Brain pericyte (primary cell): ENCODE results near the gene GEMIN8.

Experiments used
- DNase-seq: peaks from one replicate; pipeline ENCODE4 v3.0.0-alpha.2; 2012; ENCODE audit warnings: low read depth, low spot score

Gene GEMIN8

DNA sequence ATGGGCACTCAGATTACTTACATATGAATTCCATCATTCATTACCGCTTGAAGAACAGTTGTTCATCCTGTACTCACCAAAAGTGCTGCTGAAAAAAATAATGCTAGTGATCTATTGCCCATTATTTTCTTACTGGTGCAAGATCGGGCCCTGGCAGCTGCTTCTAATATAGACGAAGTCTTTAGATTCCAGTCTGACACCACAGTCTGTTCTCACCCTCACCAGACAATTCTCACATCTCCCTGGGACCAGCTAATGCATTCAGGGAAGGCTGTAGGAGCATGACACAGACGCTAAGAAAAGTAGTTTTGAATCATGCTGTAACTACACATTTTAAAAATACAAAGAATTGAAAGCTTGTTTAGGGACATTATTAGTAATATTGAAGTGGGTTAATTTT, 13.8 kb downstream of the GEMIN8 start:
- DNase-seq, result no peak

DNA sequence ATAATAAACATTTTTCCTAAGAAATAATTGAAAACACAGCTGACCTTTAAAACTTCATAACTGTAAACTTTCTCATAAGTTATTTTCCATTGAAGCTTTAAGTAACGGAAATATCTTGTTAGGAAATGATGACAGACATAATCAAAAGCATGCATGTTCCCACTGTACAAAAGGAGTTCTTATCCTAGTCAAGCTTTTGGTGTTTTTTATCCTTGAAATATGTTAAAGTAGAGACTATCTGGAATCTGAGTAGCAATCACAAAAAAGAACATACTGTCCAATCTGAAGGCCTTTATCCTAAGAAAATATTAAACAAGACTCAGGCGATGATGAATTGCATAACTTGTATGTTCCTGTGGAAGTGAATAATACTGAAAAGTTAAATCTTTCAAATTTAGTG, 14.4 kb downstream of the GEMIN8 start:
- DNase-seq, result no peak

DNA sequence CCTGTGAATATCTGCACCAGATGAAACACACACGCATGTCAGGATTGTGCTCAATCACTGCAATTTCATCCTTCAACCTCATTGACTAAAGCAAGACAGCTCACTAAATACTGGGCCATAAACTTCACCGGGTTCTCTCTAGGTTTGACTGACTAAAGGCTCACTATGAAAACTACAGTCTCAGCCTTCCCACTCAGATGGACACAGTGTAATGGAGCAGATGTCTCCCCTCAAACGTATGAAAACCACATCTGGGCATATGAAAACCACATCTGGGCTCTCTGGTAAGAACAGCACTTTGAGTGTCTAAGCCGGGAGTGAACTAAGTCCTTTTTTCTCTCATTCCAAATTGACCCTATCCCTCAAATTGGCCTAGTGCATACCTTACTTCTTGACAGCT, 15.2 kb downstream of the GEMIN8 start:
- DNase-seq, result no peak

DNA sequence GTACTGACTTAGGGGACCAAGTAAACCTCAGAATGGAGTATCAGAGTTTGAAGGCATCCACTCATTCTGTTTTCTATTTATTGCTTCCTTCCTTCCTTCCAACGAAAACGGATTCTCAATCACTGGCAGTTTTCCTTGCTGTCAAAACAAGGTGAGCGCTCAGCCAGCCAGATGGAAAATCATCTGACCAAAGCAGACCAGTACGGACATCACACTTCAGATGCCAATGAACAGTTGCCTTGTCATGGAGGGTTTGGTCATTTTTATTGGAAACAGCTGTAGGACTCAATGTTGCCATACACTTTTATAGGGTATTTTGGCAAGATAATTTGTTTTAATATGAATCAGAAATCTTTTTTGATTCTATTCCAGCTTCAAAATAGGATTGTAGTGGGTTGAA, 16.6 kb downstream of the GEMIN8 start:
- no peak for DNase-seq

DNA sequence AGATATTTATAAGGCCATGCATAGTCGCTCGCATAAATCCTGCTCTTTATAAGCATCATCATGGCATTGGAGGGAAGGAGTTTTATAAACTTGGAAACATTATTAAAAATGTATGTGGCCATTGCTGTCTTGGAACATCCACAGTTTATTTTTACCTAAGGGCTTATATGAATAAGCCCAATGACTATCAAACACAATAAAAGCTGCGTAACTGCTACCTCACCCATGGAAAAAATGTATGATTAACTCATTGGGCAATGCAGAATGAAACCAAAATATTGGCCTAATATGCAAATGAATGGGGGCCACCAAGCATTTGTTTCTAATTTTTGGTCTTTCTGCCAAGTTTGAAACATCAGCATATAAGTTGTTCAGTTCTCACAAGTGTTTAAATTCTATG, 19.1 kb downstream of the GEMIN8 start:
- no peak for DNase-seq

DNA sequence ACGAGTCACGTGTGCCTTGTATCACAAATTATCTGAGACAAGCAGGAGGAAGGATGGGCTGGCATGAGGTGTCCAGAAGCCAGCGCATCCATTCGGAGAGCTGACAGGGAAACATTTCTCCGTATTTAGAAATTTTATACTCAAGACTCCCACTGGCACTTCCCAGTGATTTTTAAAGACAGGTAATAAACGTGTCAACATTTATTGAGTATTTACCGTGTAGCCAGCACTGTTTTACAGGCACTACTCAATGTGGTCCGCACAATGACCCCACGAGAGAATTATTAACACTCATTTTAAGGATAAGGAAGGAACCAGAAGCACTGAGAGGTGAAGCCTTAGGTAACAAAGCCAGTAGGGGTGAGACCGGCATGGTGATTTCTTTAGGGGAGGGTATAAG, 23.2 kb downstream of the GEMIN8 start:
- DNase-seq, result no peak

DNA sequence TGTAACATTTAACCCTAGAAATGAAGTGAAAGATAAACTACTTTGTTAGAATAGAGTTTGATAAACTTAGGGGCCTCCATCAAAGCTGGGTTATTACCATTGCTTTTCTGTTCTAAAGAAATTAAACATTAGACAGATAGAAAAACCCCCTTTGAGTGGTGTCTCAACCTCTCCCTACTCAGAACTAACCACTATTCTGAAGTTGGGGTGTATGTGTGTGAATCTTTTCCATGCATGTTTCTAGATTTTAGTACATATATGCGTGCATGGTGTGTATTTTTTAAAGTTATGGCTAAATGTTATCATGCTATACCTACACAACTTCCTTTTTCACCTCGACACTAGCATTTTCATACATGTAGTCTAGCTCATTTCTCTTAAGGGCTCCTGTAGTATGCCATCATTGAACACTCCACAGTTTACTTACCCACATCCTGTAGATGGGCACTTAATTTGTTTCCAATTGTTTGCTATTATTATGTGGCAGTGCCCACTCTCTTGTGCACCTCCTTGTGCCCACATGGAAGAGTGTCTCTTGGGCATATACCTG, 25.7 kb downstream of the GEMIN8 start:
- DNase-seq, result no peak

DNA sequence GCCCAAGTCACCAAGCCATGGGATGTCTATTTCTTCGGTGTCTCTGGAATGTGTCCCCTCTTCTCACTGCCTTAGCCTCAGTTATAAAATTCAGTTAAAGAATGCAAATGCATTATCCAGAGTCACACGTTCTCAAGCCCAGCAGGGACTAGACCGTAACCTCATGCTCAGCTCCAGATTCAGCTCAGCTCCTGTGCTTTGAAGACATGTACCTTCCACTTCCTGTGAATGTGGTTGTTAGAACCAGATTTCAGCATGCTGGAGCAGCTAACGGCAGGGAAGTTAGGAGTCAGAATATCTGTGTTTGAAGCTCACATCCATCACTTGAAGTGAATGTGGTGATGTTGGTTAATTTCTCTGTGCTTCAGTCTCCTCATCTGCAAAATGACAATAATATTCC, 26.7 kb downstream of the GEMIN8 start:
- no peak for DNase-seq

DNA sequence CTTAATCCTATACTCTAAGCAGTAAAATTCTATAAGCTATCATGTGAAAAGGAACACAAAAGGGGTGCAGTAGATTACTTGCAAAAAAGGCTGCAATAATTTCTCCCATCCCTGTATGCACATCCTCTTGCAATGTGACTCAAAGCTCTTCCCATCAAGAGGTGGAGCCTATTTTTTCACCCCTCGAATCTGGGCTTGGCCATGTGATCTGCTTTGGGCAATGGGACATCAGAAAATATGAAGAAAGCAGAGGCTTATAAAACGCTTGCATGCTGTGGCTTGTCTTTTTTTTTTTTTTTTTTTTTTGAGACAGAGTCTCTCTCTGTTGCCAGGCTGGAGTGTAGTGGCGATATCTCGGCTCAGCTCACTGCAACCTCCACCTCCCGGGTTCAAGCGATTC, 33.0 kb downstream of the GEMIN8 start:
- no peak for DNase-seq

DNA sequence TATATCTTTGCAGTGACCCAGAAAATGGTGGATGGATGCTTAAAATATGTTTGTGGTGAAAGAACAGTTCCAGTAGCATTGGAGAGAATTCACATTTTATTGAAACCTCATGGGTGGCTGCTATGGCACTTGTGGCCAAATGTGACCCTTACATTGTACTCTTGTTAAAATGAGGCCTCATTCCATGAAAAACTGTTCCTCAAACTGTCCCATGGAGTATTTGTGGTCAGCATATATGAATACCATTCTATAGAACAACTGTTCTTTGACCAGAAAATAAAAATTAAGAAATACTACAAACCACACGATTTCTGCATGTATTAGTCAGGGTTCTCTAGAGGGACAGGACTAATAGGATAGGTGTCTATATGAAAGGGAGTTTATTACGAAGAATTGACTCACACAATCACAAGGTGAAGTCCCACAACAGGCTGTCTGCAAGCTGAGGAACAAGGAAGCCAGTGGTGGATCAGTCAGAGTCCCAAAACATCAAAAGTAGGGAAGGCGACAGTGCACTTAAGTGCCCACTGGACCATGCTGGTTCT, 35.1 kb downstream of the GEMIN8 start:
- DNase-seq, result no peak

DNA sequence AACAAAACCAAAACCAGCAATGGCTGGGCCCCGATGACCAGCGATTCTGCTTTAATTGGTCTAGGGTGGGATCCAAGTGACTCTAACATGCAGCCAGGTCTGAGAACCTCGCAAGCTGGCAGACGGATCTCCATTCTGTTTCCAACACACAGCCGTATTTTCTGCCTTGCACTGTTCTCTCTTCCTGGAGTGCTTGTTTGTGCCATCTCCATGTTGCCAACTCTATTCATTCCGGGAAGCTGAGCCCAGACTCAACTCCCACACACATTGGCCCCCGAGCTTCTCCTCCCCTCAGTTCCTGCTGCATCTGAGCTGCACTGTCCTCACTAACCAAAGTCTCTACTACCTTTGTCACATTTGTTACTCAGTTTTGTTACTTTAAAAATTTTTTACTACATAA, 35.6 kb downstream of the GEMIN8 start:
- no peak for DNase-seq

DNA sequence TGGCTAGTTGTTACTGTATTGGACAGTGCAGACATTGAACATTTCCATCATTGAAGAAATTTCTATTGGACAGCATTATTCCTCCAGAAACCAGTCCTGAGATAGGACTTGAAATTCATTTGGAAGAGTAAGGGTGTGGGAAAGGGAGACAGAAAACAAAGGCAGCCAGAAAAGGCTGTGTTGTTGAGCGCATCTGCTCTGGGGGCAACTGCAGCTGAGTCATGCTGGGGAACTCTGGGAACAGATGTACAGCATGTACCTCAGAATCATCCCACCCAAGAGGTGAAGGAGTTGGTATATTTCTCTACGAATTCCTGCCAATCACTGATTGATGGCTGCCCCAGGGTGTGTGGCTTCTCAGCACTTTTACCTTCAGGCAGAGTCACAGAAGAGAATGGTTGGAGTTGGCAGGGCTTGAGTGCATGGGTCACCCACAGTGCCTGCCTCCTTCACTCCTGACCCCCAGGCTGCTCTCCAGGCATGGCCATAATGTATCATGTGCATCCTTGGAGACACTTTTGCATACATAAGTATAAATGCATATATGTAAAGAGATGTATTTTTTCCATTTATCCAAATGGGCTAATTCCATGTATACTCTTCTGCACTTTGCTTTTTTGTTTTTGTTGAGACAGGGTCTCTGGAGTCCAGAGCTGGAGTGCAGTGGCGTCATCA, 39.4 kb downstream of the GEMIN8 start:
- DNase-seq, result no peak

DNA sequence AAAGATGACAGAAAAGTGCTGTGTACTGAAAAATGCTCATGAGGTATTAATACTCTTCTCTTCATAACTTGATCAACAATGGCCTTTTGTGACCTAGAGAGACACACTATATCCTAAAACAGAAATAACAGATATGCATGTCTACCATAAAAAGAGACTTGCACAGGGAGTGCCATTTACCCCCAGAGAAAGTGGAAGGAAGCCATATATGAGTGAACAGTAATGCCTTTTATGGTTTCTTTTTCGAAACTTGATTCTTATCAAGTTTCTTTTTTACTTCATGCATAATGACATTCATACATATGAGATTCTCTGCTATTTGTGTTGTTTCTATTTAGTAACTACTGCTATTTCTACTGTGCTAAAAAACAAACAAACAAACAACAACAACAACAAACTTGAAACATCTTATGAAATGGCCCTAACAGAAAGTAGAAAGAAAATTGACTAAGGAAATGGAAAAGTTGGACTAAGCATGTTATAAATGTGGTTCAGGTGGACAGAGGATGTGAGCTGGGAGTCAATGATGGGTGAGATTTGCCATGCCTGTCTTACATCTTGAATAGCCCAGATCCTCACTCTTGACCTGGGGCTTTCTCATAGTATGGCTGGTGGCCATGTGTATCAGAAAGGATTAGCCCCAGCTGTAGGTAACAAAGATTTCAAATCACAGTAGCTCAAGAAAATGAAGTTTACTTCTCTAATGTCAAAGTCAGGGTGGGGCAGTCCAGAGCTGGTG, 43.8 kb downstream of the GEMIN8 start:
- no peak for DNase-seq

DNA sequence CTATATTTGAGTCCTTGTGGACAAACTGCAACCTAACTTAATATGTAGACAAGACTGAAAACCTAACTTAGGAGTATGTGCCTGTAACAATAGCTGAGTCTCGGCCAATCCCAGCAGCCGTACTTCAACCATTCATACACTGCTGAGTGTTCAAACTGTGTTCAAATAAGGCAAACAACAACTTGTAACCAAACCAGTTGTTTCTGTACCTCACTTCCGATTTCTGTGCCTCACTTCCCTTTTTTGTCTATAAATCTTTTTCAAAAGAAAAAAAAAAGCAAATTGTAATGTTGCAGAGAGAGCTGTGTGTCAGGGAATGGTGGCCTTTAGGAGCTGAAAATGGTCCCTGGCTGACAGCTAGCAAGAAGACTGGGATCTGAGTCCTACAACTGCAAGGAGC, 46.0 kb downstream of the GEMIN8 start:
- no peak for DNase-seq

DNA sequence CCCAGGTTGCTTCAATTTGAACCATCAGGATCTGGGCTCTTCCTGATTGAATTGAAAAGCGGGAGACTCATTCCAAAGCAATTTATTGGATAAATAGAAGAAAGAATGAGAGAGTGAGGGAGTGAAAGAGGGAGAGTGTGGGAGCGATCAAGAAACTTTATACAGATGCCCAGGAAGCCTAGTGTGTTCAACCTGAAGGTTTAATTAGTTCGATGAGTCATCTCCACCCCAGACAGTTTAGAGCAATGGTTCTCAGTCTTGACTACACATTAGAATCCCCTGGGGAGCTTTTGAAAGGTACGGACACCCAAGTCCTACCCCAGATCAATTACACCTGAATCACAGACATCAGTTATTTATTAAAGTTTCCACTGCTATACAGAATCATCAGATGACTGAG, 61.5 kb downstream of the GEMIN8 start:
- no peak for DNase-seq

DNA sequence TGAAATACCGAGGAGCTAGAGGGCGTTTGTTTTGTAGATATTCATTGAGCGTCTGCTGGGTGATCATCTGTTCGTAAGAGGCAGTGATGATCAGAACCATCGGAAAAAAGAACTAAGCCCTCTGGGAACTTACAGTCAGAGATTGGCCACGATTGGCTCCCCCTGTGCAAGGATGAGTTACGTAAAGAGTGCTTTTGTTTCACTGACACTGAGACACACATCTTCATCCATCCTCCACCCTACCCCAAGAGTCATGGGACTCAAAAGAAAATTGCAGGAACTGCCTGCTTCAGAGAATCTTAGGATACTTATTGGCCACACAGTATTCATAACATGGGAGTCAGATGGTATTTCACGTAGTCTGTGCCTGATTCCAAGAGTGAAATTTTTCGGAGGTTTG, 62.1 kb downstream of the GEMIN8 start:
- DNase-seq, result no peak

DNA sequence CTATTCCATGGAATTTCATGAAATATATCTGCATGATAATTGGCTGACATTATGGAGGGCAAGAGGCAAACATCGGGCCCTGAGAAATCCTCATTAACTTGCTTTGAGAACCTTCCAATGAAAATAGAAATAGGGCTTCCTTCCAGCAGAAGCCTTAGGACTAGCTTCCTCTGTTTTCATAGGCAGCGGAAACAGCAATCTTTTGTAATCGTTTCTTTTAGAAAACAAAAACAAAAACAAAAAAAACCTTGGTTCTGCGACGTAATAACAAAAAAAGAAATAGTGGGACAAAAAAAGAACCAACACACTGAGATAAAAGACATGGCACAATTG, 62.9 kb downstream of the GEMIN8 start:
- DNase-seq, result no peak

DNA sequence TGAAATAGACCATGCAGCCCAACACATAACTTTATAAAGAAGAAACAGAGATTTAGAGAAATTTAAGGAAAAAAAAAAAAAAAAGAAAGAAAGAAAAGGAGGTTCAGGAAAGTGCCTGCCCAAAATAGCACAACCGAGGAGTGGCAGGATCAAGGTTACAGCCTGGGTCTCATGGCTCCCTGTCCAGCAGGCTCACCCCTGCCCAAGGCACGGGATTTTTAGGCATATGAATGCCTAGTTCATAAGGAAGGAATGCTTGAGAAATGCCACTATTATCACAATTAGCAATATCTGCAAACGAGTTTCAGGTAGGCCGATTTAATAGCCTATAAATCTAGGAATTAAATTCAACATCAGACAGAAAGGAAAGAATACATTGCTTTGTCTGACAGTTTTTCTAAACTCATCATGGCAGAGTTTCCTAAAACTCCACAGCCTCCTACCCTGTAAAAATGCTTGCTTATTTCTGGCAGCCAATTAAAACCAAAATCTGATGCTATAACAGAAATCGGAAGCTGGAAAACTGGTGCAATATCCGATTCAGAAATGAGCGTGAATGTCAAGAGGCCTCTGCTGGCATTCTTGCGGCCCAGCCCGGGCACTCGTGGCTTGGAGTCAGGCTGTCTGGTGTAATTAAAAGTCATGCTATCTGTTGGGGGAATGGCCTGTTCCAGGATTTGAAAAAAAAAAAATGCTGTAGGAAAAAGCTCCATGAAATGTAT, 63.5 kb downstream of the GEMIN8 start:
- no peak for DNase-seq

DNA sequence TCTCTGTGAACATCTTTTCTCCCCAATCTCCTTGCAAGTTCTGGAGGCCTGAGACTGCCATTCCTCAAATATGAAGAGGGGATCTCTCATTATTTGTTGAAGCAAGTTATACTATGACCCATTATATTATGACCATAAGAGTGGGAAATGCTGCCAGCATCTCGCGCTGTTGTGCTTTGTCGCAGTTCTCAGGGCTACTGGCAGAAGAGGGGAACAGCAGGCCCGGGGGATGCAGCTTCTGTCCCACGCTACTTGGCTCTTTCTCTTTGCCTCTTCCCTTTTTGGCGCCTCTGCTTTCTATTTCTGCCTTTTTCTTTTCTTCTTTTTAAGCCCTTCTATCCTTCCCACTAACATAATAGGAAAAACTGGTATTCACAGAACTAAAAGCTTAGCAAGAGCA, 64.2 kb downstream of the GEMIN8 start:
- no peak for DNase-seq

DNA sequence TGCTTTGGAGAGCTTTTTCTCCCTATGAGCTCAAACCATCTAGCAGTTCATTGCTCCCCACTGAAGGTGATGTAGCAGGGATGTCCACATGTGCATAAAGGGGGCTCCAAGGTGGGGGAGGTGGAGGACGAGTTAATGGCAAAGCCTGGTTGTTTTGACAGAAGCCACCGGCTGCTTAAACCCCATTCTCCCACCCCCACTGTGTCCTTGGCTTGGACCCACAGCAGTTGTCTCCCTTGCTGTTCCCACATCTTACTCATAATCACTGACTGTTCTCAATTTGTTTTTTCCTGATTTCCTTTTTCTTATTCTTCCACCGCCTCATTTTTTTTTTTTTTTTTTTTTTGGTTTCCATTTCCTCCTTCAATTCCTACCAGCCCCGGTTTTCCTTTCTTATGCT, 72.7 kb downstream of the GEMIN8 start:
- DNase-seq, result no peak
